Measurements from ENCODE around the gene CADM1.

GRCh38 chr11:115488945-115489344, 15.3 kb downstream of the CADM1 start:
- TF ChIP-seq EP300 (IDR thresholded peaks at IDR 0.05) (no peak), CTCF (IDR thresholded peaks at IDR 0.05) (no peak), POLR2A (IDR thresholded peaks at IDR 0.05) (no peak)

Measured in stomach (tissue), 4 donors.